H1 (cell line): Measurements from ENCODE around the gene OR10J5. TPM values are rescaled to one million over a fixed set of nuclear protein-coding genes. Genes with fewer than 3 reads are reported as not detected.

Experiments used
- CEBPB ChIP-seq: IDR thresholded peaks from 2 replicates; pipeline ENCODE4 v1.6.1; 2012; ENCODE audit warnings: low read depth, low read length
- CHD7 ChIP-seq: fragments of 300-600 bp; sonication (generic); IDR thresholded peaks from 2 replicates; pipeline ENCODE4 v1.7.1; 2012; ENCODE audit warnings: low read length, moderate library complexity, mild to moderate bottlenecking, inconsistent platforms; ENCODE audit not compliant: insufficient replicate concordance
- CTCF ChIP-seq, 3 experiments: IDR thresholded peaks; 1 replicate in 2 of 3; 2 replicates in 1 of 3; pipeline versions ENCODE4 v1.5.1 to v1.6.1; 2011; ENCODE audit warnings: low read length in 3 of 3, mild to moderate bottlenecking in 3 of 3, inconsistent platforms in 2 of 3, low read depth in 1 of 3, moderate library complexity in 1 of 3; ENCODE audit not compliant: insufficient read depth in 1 of 3; ENCODE audit errors: control extremely low read depth in 1 of 3
- EGR1 ChIP-seq: IDR thresholded peaks from 2 replicates; pipeline ENCODE4 v1.6.1; 2011; ENCODE audit warnings: low read depth, low read length, borderline replicate concordance
- KDM4A ChIP-seq: IDR thresholded peaks from one replicate; pipeline ENCODE4 v1.7.1; 2012; ENCODE audit warnings: low read depth, mild to moderate bottlenecking, moderate library complexity, low read length, inconsistent platforms; ENCODE audit not compliant: severe bottlenecking
- TAF7 ChIP-seq: optimal IDR thresholded peaks from 2 replicates; pipeline ENCODE3; 2011; ENCODE audit warnings: low read depth, mild to moderate bottlenecking, inconsistent platforms, low read length, moderate library complexity, borderline replicate concordance
- TBP ChIP-seq: IDR thresholded peaks from 2 replicates; pipeline ENCODE4 v1.6.1; 2011; ENCODE audit warnings: low read depth, low read length, improper control_type of control experiment
- polyA plus RNA-seq, 7 experiments: library from polyadenylated mRNA; depleted of rRNA in 3 of 7; stranded (reverse) in 5 of 7; unstranded in 2 of 7; fragments of >200 nt in 5 of 7; fragments of 200-250 nt in 2 of 7; gene quantifications; 1 replicate in 5 of 7; 2 replicates in 1 of 7; 4 replicates in 1 of 7; pipeline versions ENCODE4 v1.2.1 to v1.2.3, GENCODE V29; 2011 to 2013; ENCODE audit warnings: missing spikeins in 2 of 7, mixed read lengths in 2 of 7
- total RNA-seq: library from RNA; stranded (reverse); fragmentation: NEBNext Ultra II Directional; extraction: Animal tissue kit (Norgen Biotek cat#: 25700); gene quantifications from 2 replicates; pipeline ENCODE4 v1.2.1, GENCODE V29; 2021

The OR10J5 gene
- total and polyA plus RNA-seq, 2 of the 8 experiments (the other 6 are each of a cell fraction or from before 2014, with no cell fraction given) = not detected

- no peak for TF ChIP-seq CHD7
- TF ChIP-seq TAF7 = no peak
- no peak for TF ChIP-seq CTCF (IDR thresholded peaks at IDR 0.05; ENCODE audit: control extremely low read depth in 1 of 3, insufficient read depth in 1 of 3, low read depth in 1 of 3, low read length in 3 of 3)
- no peak for TF ChIP-seq TBP
- no peak for TF ChIP-seq CEBPB
- TF ChIP-seq EGR1 = no peak
- no peak for TF ChIP-seq KDM4A
Measured at GRCh38 chr1:159492575-159493323, 43.1 kb downstream of the OR10J5 start (continued).
